GM19035 (cell line): Measurements from ENCODE around the gene DZIP1.
"Not testable (repeated sequence)": the region's sequence is repeated elsewhere in the genome, so short reads cannot be mapped to it uniquely, and the experiment has no call there.

Experiments
- ATAC-seq: cut with Tn5 transposase; IDR thresholded peaks from one replicate; pipeline ENCODE4 v1.9.1; 2021; ENCODE audit not compliant: unreplicated experiment

The DZIP1 gene

DNA sequence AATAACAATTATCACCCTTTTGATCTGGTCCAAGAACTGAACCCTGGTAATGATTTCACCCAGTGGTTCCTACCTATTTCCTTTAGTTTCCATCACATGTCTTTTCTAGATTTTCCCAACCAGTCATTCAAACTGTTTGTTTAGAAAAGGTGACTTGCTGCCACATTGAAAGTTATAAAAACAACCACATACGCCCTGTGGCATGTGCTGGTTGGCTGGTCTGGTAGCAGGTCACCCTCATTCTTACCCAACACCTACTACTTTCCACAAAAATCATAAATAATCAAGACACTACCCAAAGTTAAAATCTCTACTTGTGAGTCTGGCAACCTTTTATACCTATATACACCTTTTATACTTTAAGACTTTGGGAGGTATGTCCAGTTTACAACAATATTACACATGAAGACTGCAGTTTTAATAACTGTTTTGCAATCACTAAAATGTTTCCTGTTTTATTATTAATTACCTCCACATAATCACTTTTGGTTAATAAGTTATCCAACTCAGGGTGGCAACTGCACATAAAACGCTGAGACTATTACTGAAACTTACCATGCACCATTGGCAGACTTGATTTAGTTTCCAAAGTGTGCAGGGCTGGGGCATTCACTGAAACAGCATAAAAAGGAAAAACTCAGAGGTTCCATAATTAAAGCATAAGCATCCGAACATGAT lies 38.9 kb downstream of the DZIP1 start:
- no peak for ATAC-seq

DNA sequence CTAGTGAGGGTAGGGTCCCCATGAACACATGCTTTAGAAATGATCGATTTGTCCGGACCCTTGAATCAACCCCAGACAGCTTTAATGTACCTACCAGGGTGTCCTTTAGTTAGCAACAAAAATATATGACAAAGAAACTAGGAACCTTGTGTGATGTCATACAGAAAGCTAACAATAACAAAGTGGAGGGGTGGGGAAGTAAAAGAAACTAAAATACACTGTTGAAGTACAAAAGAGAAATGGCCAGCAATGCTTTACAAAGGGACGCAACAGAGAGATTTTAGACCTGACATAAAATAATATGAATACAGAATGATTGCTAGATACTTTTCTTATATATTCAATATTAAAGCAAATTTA lies 40.0 kb downstream of the DZIP1 start:
- no peak for ATAC-seq

DNA sequence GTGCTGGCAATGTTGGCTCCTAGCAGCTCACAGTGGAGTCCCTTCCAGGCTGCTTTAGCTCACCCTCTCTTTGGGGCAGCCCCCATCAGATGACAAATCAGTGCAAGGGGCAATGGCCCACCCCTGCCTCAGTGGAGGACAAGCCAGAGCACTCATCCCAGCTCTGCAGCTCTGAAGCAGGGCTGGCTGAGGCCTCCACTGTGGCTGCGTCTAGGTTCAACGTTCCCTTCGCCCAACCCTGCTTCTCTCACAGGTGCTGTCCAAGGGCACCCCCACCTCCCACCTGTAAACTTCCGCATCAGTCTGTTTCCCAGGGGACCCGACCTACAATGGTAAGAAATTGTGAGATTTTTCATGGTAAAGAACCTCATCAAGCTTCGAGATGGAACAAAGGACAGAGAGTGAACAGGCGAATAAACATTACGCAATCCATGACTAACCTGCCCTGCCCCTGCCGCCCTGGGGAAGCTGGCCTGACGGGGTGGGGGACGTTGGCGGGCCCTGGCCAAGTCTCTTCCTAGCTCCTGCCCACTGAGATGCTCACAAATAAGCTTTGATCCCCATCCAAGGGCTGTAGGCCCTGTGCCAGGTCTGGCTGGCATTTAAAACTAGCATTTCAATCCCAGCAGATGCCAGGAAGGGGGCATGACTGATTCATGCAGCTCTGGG lies 40.5 kb downstream of the DZIP1 start:
- no peak for ATAC-seq

DNA sequence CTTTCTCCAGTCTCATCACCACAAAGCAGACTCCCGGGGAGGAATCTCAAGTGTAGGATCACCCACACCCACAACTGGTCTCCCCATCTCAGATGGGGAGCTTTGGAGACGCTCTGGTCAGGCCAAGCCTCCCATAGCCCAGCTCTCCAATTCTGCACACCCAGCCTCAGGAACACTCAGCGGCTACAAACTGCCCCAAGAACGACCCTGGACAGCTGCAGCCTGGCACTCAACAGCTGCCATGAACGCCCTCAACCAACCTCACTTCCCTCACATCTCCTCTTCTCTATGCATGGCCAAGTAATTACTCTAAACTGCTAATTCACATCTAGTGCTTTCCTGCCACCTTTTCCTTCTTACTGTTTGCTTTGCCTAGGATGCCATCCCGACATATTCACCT lies 42.6 kb downstream of the DZIP1 start:
- no peak for ATAC-seq

DNA sequence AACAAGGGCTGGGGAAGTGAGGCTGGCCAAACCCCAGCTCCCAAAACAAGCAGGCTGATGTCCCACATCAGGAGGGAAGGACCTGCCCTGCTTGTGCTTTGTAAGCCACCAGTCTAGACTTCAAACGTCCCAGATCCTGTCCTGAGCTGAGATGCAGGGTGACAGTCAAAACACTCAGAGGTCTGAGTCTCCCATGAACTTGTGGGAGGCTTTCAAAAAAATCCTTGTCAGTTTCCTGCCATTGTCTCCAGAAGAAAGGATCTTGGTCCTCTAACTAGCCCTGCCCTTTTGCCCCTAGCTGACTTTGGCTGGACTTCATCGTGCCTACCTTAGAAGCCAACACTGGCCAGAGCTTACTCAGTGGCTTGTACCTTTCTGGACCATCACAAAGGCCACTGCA lies 43.3 kb downstream of the DZIP1 start:
- ATAC-seq: no peak

DNA sequence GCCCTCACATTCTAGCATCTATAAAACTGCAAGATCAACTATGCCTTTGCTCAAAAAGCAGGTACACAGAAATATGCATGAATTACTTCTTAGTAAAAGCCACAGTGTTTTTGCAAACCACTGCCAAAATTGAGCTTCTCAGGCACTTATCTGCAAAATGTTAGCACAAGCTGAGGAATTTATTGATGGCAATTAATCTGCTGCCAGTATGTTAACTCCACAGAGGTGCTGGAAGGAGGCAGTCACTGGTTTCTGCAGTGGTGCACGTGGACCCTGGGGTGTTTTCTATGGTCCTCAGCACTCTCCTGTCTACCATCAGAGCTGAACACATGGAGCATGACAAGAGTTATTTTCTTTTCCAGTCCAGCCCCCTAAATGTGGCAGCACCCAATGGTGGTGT lies 47.8 kb downstream of the DZIP1 start:
- ATAC-seq: no peak

- ATAC-seq: no peak
Measured at GRCh38 chr13:95593462-95593861, 51.0 kb downstream of the DZIP1 start.

GRCh38 chr13:95588721-95589120 lies 55.8 kb downstream of the DZIP1 start:
- ATAC-seq: no peak

- no peak for ATAC-seq
Measured at GRCh38 chr13:95588134-95588533, 56.4 kb downstream of the DZIP1 start.

GRCh38 chr13:95585867-95586266 lies 58.6 kb downstream of the DZIP1 start:
- no peak for ATAC-seq

DNA sequence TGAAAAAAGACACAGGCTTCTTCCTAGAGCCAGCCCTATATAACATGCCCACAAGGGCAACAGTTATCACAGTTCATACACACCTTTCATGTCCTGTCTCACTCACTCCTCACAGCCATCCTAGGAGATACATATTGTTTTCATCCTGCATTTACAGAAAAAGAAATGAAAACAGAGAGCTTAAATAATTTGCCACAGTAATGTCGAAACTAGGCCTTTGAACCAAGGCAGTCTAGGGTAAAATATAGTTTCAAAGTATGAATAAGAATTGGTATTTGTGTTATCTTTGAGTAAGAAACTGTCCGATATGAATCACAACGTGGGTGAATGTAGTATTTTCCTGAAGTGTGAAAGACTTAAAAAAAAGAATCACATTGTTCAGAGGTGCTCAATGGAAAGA lies 65.2 kb downstream of the DZIP1 start:
- ATAC-seq: peak; percentile 97

- no peak for ATAC-seq
Measured at GRCh38 chr13:95573221-95573620, 71.3 kb downstream of the DZIP1 start.

- no peak for ATAC-seq
Measured at GRCh38 chr13:95571941-95572340, 72.6 kb downstream of the DZIP1 start.

DNA sequence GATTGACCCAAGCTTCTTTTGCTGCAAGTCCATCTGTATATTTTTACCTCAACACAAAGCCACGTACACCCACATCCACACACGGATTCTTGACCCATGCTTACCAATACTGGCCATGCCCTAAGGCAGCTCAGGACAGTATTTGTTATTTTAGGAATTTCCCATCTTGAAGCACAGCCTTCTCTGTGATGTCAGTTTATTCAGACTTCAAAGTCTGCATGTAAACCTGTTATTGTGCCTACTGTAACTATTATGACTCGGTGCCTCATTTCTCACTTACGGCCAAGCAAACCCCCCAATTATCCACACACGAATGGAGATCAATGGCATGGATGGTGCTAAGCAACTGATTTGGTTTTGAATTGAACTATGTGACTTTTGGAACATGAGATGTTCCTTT lies 74.5 kb downstream of the DZIP1 start:
- ATAC-seq: no peak

DNA sequence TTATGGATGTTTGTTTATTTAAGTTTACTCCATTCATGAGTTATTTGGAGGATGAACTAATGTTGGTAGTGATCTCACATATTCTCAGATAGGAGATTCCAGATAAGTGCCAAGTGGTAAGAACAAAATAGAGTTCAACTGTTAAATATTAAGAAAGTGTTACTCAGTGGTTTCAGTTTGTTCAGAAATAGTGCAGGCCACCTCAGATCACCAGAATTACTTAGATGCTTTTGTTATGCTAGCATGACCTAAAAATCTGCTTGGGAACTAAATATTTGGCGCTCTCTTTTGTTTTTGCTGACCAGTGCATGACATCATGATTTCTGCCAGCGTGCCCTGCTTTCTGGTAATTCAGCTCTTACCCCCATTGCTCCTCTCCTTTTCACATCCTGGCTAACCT lies 76.4 kb downstream of the DZIP1 start:
- ATAC-seq: no peak

GRCh38 chr13:95565758-95566157 lies 78.7 kb downstream of the DZIP1 start:
- ATAC-seq: not testable (repeated sequence)

- no peak for ATAC-seq
Measured at GRCh38 chr13:95564733-95565291, 79.7 kb downstream of the DZIP1 start.

GRCh38 chr13:95564091-95564490 lies 80.4 kb downstream of the DZIP1 start:
- no peak for ATAC-seq

GRCh38 chr13:95560387-95560786 lies 84.1 kb downstream of the DZIP1 start:
- no peak for ATAC-seq

GRCh38 chr13:95559100-95559499 lies 85.4 kb downstream of the DZIP1 start:
- ATAC-seq: no peak

DNA sequence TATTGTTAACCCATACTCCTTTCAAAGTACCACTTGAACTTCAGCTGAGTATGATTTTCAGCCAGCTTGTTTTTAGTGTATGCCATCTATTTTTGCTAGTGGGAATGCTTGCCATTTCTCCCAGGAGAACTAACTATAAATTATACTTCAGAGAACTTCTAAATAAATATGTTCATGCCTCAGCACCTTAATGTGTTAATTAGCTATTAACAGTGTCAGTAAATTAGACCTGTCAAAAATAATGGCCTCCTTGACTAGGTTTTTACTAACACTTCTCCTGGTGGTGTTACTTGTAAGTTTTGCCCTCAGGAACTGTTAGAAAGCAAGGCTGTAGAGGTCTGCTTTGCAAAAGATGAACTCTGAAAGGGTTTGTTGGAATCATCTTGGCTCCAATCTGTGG lies 87.5 kb downstream of the DZIP1 start:
- ATAC-seq: no peak

- no peak for ATAC-seq
Measured at GRCh38 chr13:95553581-95554385, 90.7 kb downstream of the DZIP1 start.
